Activated gamma-delta T cell (primary cell): ENCODE results near the gene IL31RA.

ENCODE experiments used
- DNase-seq: peaks from one replicate; lab custom pipeline; 2025; lab: John Stamatoyannopoulos, UW

IL31RA gene

GRCh38 chr5:55902696-55903095 lies 51.5 kb downstream of the IL31RA start:
- no peak for DNase-seq

- DNase-seq = peak; percentile 15
Measured at GRCh38 chr5:55903121-55903701, 52.1 kb downstream of the IL31RA start.

GRCh38 chr5:55904152-55904551 lies 53.0 kb downstream of the IL31RA start:
- DNase-seq = no peak

- no peak for DNase-seq
Measured at GRCh38 chr5:55905251-55905650, 54.1 kb downstream of the IL31RA start.

GRCh38 chr5:55907927-55908326 lies 56.8 kb downstream of the IL31RA start:
- no peak for DNase-seq

- no peak for DNase-seq
Measured at GRCh38 chr5:55908804-55909203, 57.6 kb downstream of the IL31RA start.

GRCh38 chr5:55911784-55912653 lies 60.9 kb downstream of the IL31RA start:
- DNase-seq = no peak

GRCh38 chr5:55913466-55914413 lies 62.6 kb downstream of the IL31RA start:
- DNase-seq = no peak

- DNase-seq = no peak
Measured at GRCh38 chr5:55914971-55915370, 63.8 kb downstream of the IL31RA start.

GRCh38 chr5:55915783-55916182 lies 64.6 kb downstream of the IL31RA start:
- DNase-seq = no peak

GRCh38 chr5:55916986-55917385 lies 65.8 kb downstream of the IL31RA start:
- no peak for DNase-seq

GRCh38 chr5:55917402-55918086 lies 66.4 kb downstream of the IL31RA start:
- no peak for DNase-seq

- no peak for DNase-seq
Measured at GRCh38 chr5:55918087-55919035, 67.2 kb downstream of the IL31RA start.

- no peak for DNase-seq
Measured at GRCh38 chr5:55919625-55920024, 68.5 kb downstream of the IL31RA start.

GRCh38 chr5:55920784-55921183 lies 69.6 kb downstream of the IL31RA start:
- DNase-seq = no peak

GRCh38 chr5:55921617-55922016 lies 70.5 kb downstream of the IL31RA start:
- DNase-seq = no peak

GRCh38 chr5:55923177-55923771 lies 72.1 kb downstream of the IL31RA start:
- no peak for DNase-seq

- no peak for DNase-seq
Measured at GRCh38 chr5:55923865-55924500, 72.8 kb downstream of the IL31RA start.

GRCh38 chr5:55924744-55925143 lies 73.6 kb downstream of the IL31RA start:
- DNase-seq = no peak

- DNase-seq = no peak
Measured at GRCh38 chr5:55925181-55925580, 74.0 kb downstream of the IL31RA start.
